Choroid plexus epithelial cell (primary cell): ENCODE data around the gene ZEB2.

Source experiments
- DNase-seq: peaks from one replicate; pipeline ENCODE4 v3.0.0-alpha.2; 2010; ENCODE audit warnings: low read depth
- H3K4me3 ChIP-seq: 2 replicates; pipeline ENCODE4 v1.5.1; 2011; ENCODE audit warnings: low read depth, mild to moderate bottlenecking, control low read depth, low read length, moderate library complexity
- TF ChIP-seq, protein P1 (sequence below): conservative IDR thresholded peaks from 2 replicates; pipeline ENCODE4 v1.5.1; 2011; ENCODE audit warnings: low read depth, mild to moderate bottlenecking, control low read depth, inconsistent platforms, low read length, moderate library complexity

Gene ZEB2

DNA sequence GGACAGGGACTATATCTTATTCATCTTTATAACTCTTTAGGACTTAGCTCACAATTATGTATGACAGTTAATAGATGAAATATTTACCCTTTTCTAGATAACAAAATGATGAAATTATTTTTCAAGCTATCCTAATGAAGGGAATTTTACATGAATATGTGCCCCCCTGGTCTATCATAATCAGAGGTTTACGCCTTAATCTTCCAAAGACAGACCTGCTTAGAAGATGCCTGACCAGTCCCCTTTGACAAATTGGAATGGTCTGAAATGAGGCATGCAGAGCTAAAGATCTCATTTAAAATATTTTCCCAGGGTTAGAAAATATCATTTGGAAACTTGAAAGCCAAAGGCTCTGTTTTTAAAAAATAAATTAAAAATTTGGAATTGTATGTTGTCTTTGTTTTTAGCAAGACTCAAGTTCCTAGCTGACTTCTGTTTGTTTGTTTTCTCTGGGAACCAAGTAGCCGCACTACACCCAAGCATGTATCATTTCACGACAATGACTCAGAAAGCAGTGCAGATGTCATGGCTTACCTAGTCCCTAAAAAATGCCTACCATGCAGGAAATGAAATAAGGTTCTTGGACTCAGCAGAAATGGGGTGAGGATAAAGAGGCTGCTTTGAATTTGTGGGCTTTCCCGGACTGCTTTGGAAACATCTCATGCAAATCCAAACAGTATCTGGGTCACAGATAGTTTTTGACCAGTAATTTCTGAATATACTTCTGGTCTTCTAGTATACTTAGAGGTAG is 162.1 kb downstream of the ZEB2 start:
- no peak overlapping the region for H3K4me3 ChIP-seq
- peak; percentile 98 for DNase-seq
- TF ChIP-seq, protein P1, sequence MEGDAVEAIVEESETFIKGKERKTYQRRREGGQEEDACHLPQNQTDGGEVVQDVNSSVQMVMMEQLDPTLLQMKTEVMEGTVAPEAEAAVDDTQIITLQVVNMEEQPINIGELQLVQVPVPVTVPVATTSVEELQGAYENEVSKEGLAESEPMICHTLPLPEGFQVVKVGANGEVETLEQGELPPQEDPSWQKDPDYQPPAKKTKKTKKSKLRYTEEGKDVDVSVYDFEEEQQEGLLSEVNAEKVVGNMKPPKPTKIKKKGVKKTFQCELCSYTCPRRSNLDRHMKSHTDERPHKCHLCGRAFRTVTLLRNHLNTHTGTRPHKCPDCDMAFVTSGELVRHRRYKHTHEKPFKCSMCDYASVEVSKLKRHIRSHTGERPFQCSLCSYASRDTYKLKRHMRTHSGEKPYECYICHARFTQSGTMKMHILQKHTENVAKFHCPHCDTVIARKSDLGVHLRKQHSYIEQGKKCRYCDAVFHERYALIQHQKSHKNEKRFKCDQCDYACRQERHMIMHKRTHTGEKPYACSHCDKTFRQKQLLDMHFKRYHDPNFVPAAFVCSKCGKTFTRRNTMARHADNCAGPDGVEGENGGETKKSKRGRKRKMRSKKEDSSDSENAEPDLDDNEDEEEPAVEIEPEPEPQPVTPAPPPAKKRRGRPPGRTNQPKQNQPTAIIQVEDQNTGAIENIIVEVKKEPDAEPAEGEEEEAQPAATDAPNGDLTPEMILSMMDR, result no peak

DNA sequence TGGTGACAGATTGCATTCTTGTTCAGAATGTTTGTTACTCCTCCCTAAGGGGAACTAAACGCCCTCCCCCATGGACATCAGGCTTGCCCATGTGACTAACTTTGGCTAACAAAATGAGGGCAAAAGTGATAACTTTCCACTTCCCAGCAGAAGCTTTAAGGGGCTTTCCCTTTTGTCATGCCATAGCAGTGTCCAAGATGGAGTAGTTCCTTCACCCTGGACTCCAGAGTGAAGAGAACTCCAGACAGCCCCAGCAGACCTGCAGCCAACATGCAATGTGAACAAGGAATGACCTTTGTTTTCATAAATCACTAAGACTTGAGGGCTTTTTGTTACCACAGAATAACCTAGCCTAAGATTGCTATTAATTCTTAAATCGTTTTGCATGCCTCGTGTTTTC is 163.5 kb downstream of the ZEB2 start:
- TF ChIP-seq, protein P1, result no peak
- no peak for DNase-seq
- no peak overlapping the region for H3K4me3 ChIP-seq

DNA sequence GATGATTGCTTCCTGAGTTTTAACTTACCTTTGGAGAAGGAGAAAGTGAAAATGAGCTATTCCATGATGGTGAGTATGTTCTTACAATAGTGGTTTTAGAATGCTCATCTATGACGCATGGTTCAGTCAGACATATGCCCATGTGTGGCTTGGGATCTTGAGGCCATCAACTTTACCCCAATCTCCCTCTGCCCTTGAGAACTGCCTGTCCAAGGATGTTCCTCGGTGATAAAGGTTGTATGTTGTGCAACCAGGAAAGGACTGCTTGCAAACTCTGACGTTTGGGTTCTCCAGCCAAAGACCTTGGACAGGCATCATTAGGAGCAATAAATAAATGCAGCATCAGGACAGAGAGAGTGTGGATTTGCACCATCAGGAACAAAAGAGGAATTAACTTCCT is 165.0 kb downstream of the ZEB2 start:
- DNase-seq, result peak; percentile 59
- H3K4me3 ChIP-seq, result no peak overlapping the region
- TF ChIP-seq, protein P1, result no peak

DNA sequence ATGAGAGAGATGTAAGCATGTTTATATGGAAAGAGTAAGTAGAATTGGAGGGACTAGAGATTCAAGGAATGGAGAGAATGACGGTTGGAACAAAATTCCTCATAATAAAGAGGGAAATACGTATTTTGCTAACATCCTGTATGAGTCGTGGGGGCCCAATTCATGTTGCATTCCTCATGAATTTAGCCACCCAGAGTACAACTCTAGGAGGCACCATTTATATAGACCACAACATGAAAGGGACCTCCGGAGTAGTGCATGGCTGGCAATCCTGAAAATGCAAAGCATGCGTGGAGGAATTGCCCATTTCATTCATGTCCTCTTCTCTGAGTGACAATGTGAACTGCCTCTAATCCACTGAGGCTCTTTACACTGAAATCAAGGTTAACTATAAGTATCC is 168.2 kb downstream of the ZEB2 start:
- no peak overlapping the region for H3K4me3 ChIP-seq
- TF ChIP-seq, protein P1, result no peak
- DNase-seq, result no peak

DNA sequence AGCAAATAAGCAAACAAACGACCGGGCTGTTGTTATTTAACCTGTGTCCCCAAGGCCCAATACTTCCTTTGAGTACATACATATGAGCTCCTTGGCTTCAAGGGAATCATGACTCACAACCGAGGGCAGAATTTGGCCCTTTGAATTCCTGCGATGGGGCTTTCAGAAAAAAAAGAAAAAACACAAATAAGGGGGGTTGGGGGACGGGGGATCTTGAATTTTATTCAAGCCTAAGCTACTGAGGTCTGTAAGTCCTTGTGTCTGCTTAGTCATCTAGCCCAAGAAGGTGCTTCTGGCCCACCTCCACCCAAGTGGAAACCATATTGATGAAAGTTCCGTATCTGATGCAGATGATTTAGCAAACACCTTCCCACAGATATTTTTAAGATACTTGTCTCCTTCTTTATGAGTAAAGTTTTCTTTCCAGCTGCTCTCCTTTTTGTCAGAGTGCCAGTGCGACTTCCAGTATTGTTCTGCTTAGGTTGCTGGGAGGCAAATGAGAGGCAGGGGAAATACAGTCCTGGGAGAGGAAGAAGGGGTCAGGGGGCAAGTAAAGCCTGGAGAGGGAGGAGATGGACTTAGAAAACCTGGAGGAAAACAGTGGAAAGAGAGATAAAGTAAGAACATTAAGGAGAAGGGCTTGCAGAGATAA is 169.6 kb downstream of the ZEB2 start:
- no peak overlapping the region for H3K4me3 ChIP-seq
- TF ChIP-seq, protein P1, result no peak
- peak; percentile 89 for DNase-seq

GRCh38 chr2:144349674-144350073 is 170.2 kb downstream of the ZEB2 start:
- H3K4me3 ChIP-seq, result no peak overlapping the region
- DNase-seq, result no peak
- TF ChIP-seq, protein P1, result no peak

DNA sequence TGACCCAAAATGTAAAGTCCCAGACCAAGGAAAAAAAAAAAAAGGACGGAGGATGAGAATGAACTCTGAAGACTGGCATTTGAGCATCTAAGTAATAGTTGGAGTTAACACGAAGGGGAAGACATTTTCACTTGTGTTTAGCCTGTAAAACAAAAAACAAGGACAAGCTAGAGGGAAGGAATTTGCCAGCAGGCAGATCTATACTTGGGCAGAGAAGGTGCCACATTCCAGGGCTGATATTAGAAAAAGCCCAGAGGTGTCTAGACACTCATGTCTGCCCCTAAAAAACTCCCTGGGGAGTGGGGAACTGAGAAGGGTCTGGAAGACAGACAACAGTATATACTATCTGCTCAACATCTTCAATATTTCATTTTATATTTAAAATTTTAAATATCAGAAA is 171.1 kb downstream of the ZEB2 start:
- no peak overlapping the region for H3K4me3 ChIP-seq
- no peak for DNase-seq
- TF ChIP-seq, protein P1, result no peak
